HUES6 (cell line): ENCODE measurements around the gene SPTBN5.
A peak's percentile ranks its signal among the peaks of the same experiment; 100 is the strongest.

Source experiments
- H3K27ac ChIP-seq: 2 replicates; pipeline ENCODE4 v1.7.0; 2013; ENCODE audit warnings: low read depth, mild to moderate bottlenecking, low read length, inconsistent platforms
- H3K27me3 ChIP-seq: 2 replicates; pipeline ENCODE4 v1.6.1; 2013; ENCODE audit warnings: low read length; ENCODE audit not compliant: control insufficient read depth, insufficient read depth
- H3K36me3 ChIP-seq: 2 replicates; pipeline ENCODE4 v1.6.1; 2013; ENCODE audit warnings: low read length; ENCODE audit not compliant: control insufficient read depth, insufficient read depth
- H3K4me1 ChIP-seq: 2 replicates; pipeline ENCODE4 v1.6.1; 2013; ENCODE audit warnings: low read length; ENCODE audit not compliant: control insufficient read depth, insufficient read depth
- H3K4me3 ChIP-seq: 2 replicates; pipeline ENCODE4 v1.5.1; 2013; ENCODE audit warnings: low read depth, low read length
- H3K9ac ChIP-seq: one replicate; pipeline ENCODE4 v1.6.1; 2013; ENCODE audit warnings: mild to moderate bottlenecking, low read length
- H3K9me3 ChIP-seq: 2 replicates; pipeline ENCODE4 v1.6.1; 2013; ENCODE audit warnings: low read depth, low read length; ENCODE audit not compliant: control insufficient read depth, insufficient read depth

SPTBN5 gene

DNA sequence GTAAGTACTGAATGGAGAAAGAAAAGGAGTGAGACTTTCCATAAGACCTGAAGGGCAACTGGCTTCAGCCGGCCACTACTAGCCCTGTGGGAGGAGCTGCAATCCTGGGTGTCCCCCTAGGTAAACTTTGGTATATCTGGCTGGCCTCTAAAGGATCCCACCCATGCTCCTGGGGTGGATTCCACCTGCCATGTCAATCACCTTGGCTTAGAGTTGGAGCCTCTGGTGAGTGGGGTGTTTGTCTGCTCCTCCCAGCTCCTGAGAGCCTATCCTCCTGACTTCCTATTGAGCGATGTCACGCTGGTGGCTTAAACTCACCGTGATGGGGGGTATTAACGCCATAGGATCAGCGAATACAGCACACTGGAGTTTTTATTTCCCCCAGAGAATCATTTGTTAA lies 2.6 kb downstream of the SPTBN5 start:
- no peaks in the 10 kb centered on the region for H3K9me3 ChIP-seq
- no peak overlapping the region for H3K9ac ChIP-seq
- no peaks in the 10 kb centered on the region for H3K27me3 ChIP-seq
- no peaks in the 10 kb centered on the region for H3K36me3 ChIP-seq
- H3K27ac ChIP-seq = no peak overlapping the region
- H3K4me3 ChIP-seq = no peak overlapping the region
- peaks cover 21% of the 10 kb centered on the region; the same call in 1 of the 2 replicates for H3K4me1 ChIP-seq

DNA sequence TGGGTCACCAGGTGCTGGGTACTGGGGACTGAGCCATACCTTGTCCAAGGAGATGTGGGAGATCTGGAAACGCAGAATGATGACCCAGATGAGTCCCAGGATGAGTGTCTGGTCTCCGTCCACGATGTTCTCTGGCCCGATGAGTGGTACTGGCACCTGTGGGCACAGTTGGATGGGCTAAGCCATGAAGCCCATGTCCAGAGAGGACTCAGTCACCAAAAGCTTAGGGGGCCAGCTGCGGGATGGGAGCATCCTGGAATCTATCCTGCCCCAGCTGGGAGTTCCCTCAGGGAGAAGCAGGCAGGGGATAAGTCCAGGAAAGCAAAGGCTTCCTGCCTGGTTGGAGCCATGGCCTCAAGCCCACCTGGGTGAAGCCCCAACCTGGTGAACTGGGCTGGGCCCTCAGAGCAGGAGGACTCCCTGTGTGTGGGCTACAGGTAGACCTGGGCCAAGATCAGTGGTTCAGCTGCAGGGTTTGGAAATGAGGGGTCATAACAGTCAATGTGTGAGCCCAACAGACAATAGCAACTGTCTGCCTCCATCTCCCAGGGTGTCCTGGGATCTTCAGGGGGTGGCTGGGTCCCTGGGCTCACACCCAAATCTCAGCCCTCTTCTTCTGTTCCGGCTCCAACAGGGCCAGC lies 3.7 kb downstream of the SPTBN5 start:
- Histone ChIP-seq H3K36me3 (no peaks in the 10 kb centered on the region), H3K9me3 (no peaks in the 10 kb centered on the region), H3K27ac (no peak overlapping the region), H3K4me1 (peaks cover 18% of the 10 kb centered on the region; the same call in 1 of the 2 replicates), H3K27me3 (no peaks in the 10 kb centered on the region), H3K4me3 (no peak overlapping the region), H3K9ac (no peak overlapping the region)

DNA sequence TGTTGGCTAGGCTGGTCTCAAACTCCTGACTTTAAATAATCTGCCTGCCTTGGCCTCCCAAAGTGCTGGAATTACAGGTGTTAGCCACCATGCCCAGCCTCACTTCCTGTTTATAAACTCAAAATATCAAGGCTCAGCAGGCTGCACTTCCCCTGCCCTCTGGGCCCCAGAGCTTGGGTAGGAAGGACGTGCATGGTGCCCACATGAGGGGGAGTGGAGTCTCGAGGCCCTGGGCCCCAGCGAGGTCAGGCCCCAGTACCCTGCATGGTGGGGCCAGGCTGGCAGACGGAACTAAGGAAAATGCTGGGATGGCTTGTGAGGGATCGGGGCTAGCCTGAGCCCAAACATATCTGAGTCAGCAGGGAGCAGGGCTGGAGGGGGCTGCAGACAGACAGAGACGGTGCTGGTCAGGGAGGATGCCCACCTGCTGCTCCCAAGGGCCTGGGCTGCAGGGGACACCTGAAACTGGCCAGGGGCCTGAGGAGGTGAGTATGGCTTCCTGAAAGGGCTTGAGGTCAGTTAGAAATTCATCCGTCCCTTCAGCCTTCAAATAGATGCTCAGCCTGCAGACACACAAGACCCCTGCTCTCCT lies 5.1 kb downstream of the SPTBN5 start:
- Histone ChIP-seq H3K27ac (no peak overlapping the region), H3K36me3 (no peaks in the 10 kb centered on the region), H3K9ac (no peak overlapping the region), H3K27me3 (peaks cover 2% of the 10 kb centered on the region; the same call in 1 of the 2 replicates), H3K9me3 (no peaks in the 10 kb centered on the region), H3K4me3 (no peak overlapping the region), H3K4me1 (peaks cover 9% of the 10 kb centered on the region; the same call in 1 of the 2 replicates)

DNA sequence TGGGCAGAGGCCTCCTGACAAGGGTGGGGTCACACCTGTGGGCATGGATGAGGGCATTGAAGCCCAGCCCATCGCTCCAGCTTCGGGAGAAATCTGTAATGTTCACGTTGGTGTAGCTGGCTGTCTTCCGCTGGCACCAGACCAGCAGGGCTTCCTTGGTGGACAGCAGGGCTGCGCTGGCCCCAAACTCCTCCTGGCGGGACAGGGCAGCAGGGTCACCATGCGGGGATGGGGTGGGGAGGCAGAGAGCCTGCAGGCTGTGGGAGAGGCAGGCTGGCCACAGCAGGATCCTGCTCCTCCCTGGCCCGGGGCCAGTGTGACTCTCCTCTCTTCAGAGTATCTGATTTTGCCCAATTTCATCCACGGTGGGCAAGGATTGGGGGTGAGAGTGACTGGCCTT lies 6.0 kb downstream of the SPTBN5 start:
- H3K36me3 ChIP-seq = no peaks in the 10 kb centered on the region
- no peak overlapping the region for H3K9ac ChIP-seq
- H3K9me3 ChIP-seq = no peaks in the 10 kb centered on the region
- H3K27me3 ChIP-seq = peaks cover 9% of the 10 kb centered on the region
- H3K4me3 ChIP-seq = no peak overlapping the region
- H3K4me1 ChIP-seq = peaks cover 10% of the 10 kb centered on the region; the same call in 1 of the 2 replicates
- no peak overlapping the region for H3K27ac ChIP-seq

DNA sequence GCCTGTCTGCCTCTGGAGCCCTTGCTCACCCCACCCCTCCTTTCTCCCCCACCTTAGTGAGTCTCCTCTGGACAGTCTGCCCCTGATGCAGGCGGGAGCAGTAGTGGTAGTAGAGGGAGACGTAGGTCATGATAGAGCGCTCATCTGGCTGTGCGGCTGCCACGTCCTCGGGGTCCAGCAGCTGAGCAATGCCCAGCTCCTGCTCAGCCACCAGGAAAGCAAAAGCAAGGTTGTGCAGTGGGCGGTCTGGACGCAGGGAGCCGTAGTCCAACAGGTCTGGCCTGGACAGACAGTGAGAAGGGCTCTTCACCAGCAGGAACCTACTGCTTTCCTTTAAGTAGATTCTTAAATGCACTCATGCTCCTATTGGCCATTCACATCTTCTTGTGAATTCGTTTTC lies 6.7 kb downstream of the SPTBN5 start:
- H3K36me3 ChIP-seq = no peaks in the 10 kb centered on the region
- H3K9me3 ChIP-seq = no peaks in the 10 kb centered on the region
- H3K4me1 ChIP-seq = peaks cover 14% of the 10 kb centered on the region; the same call in 1 of the 2 replicates
- H3K27me3 ChIP-seq = peaks cover 17% of the 10 kb centered on the region
- H3K27ac ChIP-seq = no peak overlapping the region
- no peak overlapping the region for H3K9ac ChIP-seq
- H3K4me3 ChIP-seq = no peak overlapping the region

DNA sequence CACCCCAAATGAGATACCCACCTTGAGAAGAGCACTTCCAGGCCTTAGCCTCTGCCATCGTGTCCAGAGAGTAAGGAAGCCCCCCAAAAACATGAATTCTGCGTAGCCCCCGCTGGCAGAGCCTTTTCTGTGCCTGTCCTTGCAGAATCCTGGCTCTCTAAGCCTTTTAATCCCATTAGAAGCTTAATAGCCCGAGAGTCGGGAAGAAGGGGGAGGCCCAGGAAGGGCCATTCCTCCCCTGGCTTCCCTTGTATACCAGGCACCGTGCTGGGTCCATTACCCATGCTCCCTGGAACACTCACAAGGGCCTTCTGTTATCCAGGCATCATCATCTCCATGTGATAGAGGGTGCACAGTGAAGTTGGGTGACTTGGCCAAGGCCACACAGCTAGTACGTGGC lies 7.1 kb downstream of the SPTBN5 start:
- Histone ChIP-seq H3K9ac (no peak overlapping the region), H3K4me1 (peaks cover 14% of the 10 kb centered on the region; the same call in 1 of the 2 replicates), H3K27me3 (peaks cover 20% of the 10 kb centered on the region), H3K9me3 (no peaks in the 10 kb centered on the region), H3K4me3 (no peak overlapping the region), H3K36me3 (no peaks in the 10 kb centered on the region), H3K27ac (no peak overlapping the region)

DNA sequence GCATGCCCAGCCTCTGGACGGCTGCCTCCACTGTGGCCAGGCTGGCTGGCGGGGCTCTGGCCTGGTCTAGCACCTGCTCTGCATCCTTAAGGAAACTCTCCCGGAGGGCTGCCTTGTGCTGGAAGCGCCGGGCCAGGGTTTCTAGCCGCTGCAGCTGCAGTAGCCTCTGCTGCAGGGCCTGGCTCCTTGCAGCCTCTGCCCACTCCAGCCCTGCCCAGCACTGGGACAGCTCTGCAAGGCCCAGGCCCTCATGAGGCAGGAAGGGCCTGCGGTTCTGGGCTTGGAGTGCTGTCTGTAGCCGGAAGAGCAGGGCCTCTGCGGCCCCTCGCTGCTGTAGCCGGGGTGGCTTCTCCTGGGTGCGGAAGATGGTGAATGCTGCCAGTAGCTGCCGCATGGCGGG lies 8.0 kb downstream of the SPTBN5 start:
- Histone ChIP-seq H3K4me1 (peaks cover 12% of the 10 kb centered on the region; the same call in 1 of the 2 replicates), H3K27me3 (peaks cover 29% of the 10 kb centered on the region), H3K9ac (no peak overlapping the region), H3K4me3 (no peak overlapping the region), H3K27ac (no peak overlapping the region), H3K36me3 (no peaks in the 10 kb centered on the region), H3K9me3 (no peaks in the 10 kb centered on the region)

DNA sequence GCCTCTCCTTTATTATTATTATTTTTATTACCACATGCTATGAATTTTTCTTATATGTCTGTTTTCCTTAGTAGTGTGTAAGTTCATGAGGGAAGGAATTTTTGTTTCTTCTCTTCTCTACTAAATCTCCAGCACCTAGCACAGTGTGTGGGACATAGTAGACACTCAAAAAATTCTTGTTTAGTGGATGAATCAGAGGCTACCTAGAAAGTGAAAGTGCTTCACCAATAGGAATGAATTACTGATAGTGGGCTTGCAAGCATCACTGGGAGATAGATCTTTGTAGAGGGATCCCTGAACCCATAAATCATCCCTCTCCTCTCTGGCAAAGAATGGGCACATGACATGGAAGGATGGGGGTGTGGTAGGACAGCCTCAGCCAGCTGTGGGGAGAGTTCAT lies 8.5 kb downstream of the SPTBN5 start:
- Histone ChIP-seq H3K4me1 (peaks cover 10% of the 10 kb centered on the region; the same call in 1 of the 2 replicates), H3K27me3 (peaks cover 34% of the 10 kb centered on the region)

DNA sequence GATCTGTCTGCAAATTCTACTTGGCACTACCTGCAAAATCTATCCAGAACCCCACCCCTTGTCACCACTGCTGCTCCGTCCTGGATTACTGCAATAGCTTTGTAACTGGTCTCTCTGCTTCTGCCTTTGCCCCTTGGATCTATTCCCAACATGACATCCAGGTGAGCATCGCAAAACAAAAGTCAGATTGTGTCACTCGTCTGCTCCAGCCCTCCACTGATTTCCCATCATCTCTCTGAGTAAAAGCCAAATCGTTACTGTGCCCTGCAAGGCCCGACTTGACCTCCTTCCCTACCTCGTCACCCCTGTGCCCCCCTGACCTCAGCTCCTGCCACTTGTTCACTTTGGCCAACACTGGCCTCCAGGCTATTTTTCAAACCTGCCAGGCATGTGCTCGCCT lies 9.4 kb downstream of the SPTBN5 start:
- Histone ChIP-seq H3K27ac (no peak overlapping the region), H3K4me3 (no peak overlapping the region), H3K27me3 (peaks cover 43% of the 10 kb centered on the region), H3K9me3 (no peaks in the 10 kb centered on the region), H3K9ac (no peak overlapping the region), H3K36me3 (no peaks in the 10 kb centered on the region), H3K4me1 (peaks cover 10% of the 10 kb centered on the region; the same call in 1 of the 2 replicates)

More for the DNA sequence above, 8.5 kb downstream of the SPTBN5 start:
- no peak overlapping the region for H3K9ac ChIP-seq
- H3K36me3 ChIP-seq = no peaks in the 10 kb centered on the region
- no peak overlapping the region for H3K27ac ChIP-seq
- H3K9me3 ChIP-seq = no peaks in the 10 kb centered on the region
- H3K4me3 ChIP-seq = no peak overlapping the region

DNA sequence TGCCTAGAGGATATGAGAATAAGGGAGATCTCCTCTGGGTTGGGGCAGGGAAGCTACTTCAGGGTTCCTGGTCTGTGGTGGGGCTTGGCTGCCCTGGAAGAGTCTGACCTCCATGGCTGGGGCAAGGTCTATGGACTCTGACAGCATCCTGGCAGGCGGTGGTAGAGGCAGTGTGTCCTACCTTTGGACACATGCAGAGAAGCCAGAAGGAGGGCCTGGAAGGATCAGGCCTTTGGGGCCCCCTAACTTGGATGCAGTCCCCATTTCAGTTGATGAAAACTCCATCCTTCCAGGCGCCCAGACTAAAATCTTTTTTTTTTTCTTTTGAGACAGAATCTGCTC lies 10.4 kb downstream of the SPTBN5 start:
- H3K9ac ChIP-seq = no peak overlapping the region
- peaks cover 48% of the 10 kb centered on the region for H3K27me3 ChIP-seq
- H3K27ac ChIP-seq = no peak overlapping the region
- peaks cover 10% of the 10 kb centered on the region; the same call in 1 of the 2 replicates for H3K4me1 ChIP-seq
- no peaks in the 10 kb centered on the region for H3K36me3 ChIP-seq
- no peak overlapping the region for H3K4me3 ChIP-seq
- H3K9me3 ChIP-seq = no peaks in the 10 kb centered on the region

DNA sequence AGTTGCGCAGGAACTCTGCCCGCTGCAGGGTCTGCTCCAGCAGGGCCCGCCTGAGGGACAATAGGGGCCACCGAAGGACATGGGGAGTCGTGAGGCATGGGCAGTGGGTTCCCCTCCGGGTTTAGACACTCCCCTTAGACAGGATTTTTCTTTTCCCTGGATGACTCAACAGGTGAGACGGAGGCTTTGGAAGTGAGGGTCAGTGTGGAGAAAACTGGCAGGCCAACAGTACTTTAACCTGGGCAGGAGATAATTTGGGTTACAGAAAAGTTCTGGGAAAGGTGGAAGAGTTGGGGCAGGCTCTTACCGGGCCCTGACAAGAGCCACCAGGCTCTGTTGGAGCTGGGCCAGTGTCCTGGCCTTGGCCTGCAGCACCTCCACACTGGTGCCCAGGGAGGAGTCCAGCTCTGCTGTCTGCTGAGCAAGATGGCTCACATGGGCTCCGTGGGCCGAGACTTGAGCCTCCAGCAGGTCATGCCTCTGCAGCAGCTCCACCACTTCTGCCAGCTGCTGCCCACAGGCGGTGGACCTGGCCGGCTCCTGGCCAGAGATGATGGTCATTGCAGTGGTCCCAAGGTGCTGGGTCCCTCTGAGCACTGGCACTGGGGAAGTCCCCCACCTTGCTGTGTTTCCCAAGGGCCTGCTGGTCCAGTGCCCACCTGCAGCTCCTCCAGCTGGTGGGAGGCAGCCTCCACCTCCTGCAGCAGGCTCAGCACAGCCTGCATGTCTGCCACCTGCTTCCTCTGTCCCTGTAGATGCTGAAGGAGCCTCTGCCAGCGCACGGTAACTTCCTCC lies 11.0 kb downstream of the SPTBN5 start:
- peak overlapping the region; percentile 57 for H3K4me3 ChIP-seq
- H3K4me1 ChIP-seq = peaks cover 10% of the 10 kb centered on the region; the same call in 1 of the 2 replicates
- no peak overlapping the region for H3K9ac ChIP-seq
- no peak overlapping the region for H3K27ac ChIP-seq
- H3K27me3 ChIP-seq = peaks cover 48% of the 10 kb centered on the region
- H3K9me3 ChIP-seq = no peaks in the 10 kb centered on the region
- H3K36me3 ChIP-seq = no peaks in the 10 kb centered on the region
